ENCODE data around the gene CLDN6. TPM values are rescaled to one million over a fixed set of nuclear protein-coding genes. Genes with fewer than 3 reads are reported as not detected.

The CLDN6 gene
- total and polyA plus RNA-seq, 9 of the 15 experiments (the other 6 are each of a cell fraction or from before 2014, with no cell fraction given), result 0.22 to 0.75 (median 0.38) TPM; not detected in 3

- intact Hi-C loops (cut with micrococcal nuclease), result loop anchor here (10.0 kb wide), 1 partner anchor 58 kb away; the partner anchor contains the start of genes KREMEN2 and PAQR4
- no peaks in the 10 kb centered on the region for H3K27me3 ChIP-seq (ENCODE audit: control insufficient read depth in 2 of 2, insufficient read depth in 2 of 2, low read length in 2 of 2)
- DNase-seq (ENCODE audit: extremely low read depth in 1 of 4, low spot score in 3 of 4) (peak in 1 of 4 experiments; percentile 24), ATAC-seq (peak; percentile 2), FAIRE-seq (peak; percentile 48)
- in situ Hi-C loops (cut with MboI), result no loop called here
- 24% methylated on average over 5 of the region's 8 CpGs for WGBS (ENCODE audit: insufficient coverage, low coverage, missing lambda C conversion rate)
- peak overlapping the region; percentile 83 for H3K4me2 ChIP-seq (ENCODE audit: insufficient read depth, low read length)
- peak overlapping the region; percentile 88 to 95 for H3K9ac ChIP-seq (ENCODE audit: insufficient read depth in 1 of 2, low read depth in 2 of 2, low read length in 2 of 2)
- ChIA-PET POLR2A (interaction anchor here (0.5 to 2.7 kb wide), 15 partner anchors 8 to 214 kb away, joined by 3 to 15 read pairs (median 4); partner anchors contain the start of gene FLYWCH1), CTCF (ENCODE audit: low intra/inter-chr PET ratio) (no interaction called here)
- no TSS peak for BruUV-seq (replicated peaks)
- peaks cover 28% of the 10 kb centered on the region for H4K20me1 ChIP-seq (replicated peaks; ENCODE audit: control insufficient read depth, insufficient read depth, low read length)
- H3K4me1 ChIP-seq (replicated peaks in 1 of 2; ENCODE audit: control insufficient read depth in 2 of 2, insufficient read depth in 2 of 2, low read length in 2 of 2), result peaks cover 29 to 87% of the 10 kb centered on the region in 2 experiments
- peaks cover 39% of the 10 kb centered on the region; the same call in 2 of the 3 replicates for H3K36me3 ChIP-seq (ENCODE audit: control insufficient read depth, insufficient read depth, low read length)
- peaks cover 2% of the 10 kb centered on the region for H3K9me1 ChIP-seq (ENCODE audit: control insufficient read depth, insufficient read depth, low read length)
- H3K9me3 ChIP-seq (replicated peaks; ENCODE audit: control insufficient read depth, insufficient read depth, low read depth, low read length), result no peaks in the 10 kb centered on the region
- H2AFZ ChIP-seq (ENCODE audit: low read depth, low read length), result no peak overlapping the region
- peak overlapping the region; percentile 90 for H3K27ac ChIP-seq (ENCODE audit: extremely low read depth, low read depth, low read length)
- peaks cover 42% of the 10 kb centered on the region for H3K79me2 ChIP-seq (ENCODE audit: control insufficient read depth, insufficient read depth, low read length)
- peak overlapping the region; percentile 82 for H3K4me3 ChIP-seq
- TF ChIP-seq MTF1 (CRISPR knock-in tag; IDR thresholded peaks at IDR 0.05; ENCODE audit: borderline replicate concordance) (no peak), ZNF274 (IDR thresholded peaks at IDR 0.05; ENCODE audit: borderline replicate concordance, low read depth, low read length) (no peak), KLF6 (CRISPR knock-in tag; IDR thresholded peaks at IDR 0.05; ENCODE audit: borderline replicate concordance) (no peak), GTF2B (IDR thresholded peaks at IDR 0.05; ENCODE audit: extremely low read depth, insufficient read length) (no peak), SNRNP70 (optimal IDR thresholded peaks at IDR 0.05; ENCODE audit: low read depth, low read length) (no peak), TARDBP (IDR thresholded peaks at IDR 0.05) (no peak), CHD2 (IDR thresholded peaks at IDR 0.05; ENCODE audit: low read depth, low read length) (no peak), TCF3 (CRISPR knock-in tag; IDR thresholded peaks at IDR 0.05) (no peak), TRIM24 (IDR thresholded peaks at IDR 0.05) (no peak), NCOA4 (IDR thresholded peaks at IDR 0.05; ENCODE audit: partially characterized antibody) (no peak), TBL1XR1 (IDR thresholded peaks at IDR 0.05; ENCODE audit: low read length in 2 of 2) (no peak), RAD51 (IDR thresholded peaks at IDR 0.05; ENCODE audit: borderline replicate concordance, low read depth) (no peak), KLF1 (tag; IDR thresholded peaks at IDR 0.05) (no peak), ARNT (IDR thresholded peaks at IDR 0.05) (no peak), ZNF134 (CRISPR knock-in tag; conservative IDR thresholded peaks at IDR 0.05) (no peak), TEAD2 (tag; IDR thresholded peaks at IDR 0.05) (no peak)
- TF ChIP-seq, protein P1, sequence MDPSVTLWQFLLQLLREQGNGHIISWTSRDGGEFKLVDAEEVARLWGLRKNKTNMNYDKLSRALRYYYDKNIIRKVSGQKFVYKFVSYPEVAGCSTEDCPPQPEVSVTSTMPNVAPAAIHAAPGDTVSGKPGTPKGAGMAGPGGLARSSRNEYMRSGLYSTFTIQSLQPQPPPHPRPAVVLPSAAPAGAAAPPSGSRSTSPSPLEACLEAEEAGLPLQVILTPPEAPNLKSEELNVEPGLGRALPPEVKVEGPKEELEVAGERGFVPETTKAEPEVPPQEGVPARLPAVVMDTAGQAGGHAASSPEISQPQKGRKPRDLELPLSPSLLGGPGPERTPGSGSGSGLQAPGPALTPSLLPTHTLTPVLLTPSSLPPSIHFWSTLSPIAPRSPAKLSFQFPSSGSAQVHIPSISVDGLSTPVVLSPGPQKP (CRISPR knock-in tag; IDR thresholded peaks at IDR 0.05), result no peak
- TF ChIP-seq, protein P2, sequence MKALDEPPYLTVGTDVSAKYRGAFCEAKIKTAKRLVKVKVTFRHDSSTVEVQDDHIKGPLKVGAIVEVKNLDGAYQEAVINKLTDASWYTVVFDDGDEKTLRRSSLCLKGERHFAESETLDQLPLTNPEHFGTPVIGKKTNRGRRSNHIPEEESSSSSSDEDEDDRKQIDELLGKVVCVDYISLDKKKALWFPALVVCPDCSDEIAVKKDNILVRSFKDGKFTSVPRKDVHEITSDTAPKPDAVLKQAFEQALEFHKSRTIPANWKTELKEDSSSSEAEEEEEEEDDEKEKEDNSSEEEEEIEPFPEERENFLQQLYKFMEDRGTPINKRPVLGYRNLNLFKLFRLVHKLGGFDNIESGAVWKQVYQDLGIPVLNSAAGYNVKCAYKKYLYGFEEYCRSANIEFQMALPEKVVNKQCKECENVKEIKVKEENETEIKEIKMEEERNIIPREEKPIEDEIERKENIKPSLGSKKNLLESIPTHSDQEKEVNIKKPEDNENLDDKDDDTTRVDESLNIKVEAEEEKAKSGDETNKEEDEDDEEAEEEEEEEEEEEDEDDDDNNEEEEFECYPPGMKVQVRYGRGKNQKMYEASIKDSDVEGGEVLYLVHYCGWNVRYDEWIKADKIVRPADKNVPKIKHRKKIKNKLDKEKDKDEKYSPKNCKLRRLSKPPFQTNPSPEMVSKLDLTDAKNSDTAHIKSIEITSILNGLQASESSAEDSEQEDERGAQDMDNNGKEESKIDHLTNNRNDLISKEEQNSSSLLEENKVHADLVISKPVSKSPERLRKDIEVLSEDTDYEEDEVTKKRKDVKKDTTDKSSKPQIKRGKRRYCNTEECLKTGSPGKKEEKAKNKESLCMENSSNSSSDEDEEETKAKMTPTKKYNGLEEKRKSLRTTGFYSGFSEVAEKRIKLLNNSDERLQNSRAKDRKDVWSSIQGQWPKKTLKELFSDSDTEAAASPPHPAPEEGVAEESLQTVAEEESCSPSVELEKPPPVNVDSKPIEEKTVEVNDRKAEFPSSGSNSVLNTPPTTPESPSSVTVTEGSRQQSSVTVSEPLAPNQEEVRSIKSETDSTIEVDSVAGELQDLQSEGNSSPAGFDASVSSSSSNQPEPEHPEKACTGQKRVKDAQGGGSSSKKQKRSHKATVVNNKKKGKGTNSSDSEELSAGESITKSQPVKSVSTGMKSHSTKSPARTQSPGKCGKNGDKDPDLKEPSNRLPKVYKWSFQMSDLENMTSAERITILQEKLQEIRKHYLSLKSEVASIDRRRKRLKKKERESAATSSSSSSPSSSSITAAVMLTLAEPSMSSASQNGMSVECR (CRISPR knock-in tag; IDR thresholded peaks at IDR 0.05), result no peak; the same call in 1 of the 2 replicates
These were observed 4.9 kb upstream of the CLDN6 start for GRCh38 chr16:3022684-3023414.

Measured in K562 (cell line).